HepG2 (cell line): ENCODE measurements around the gene NPPA. TPM values are rescaled to one million over a fixed set of nuclear protein-coding genes. Genes with fewer than 3 reads are reported as not detected.
A peak's percentile ranks its signal among the peaks of the same experiment; 100 is the strongest.

Experiments used
- ATAC-seq: fragments of 200-7000 bp; cut with Tn5 transposase; 3 replicates; pipeline ENCODE4 v1.9.1; 2020; ENCODE audit warnings: mild to moderate bottlenecking, moderate library complexity
- BruUV-seq: library from RNA; stranded (reverse); fragments of 400-500 nt; replicated peaks from 2 replicates; lab custom pipeline; 2021; lab: Mats Ljungman, UMichigan
- CTCF ChIA-PET: fragments of 300-600 bp; formaldehyde crosslinking; extraction: SDS; loops from one replicate; lab custom pipeline; 2021; ENCODE audit warnings: low total read pairs, inconsistent platforms, low intra/inter-chr PET ratio; lab: Yijun Ruan, JAX
- POLR2A ChIA-PET: fragments of 350-600 bp; sonication (Branson Sonifier 250); formaldehyde crosslinking; loops from one replicate; lab custom pipeline; 2020; ENCODE audit warnings: antibody characterized with exemption, inconsistent platforms; lab: Yijun Ruan, JAX
- DNase-seq: peaks from one replicate; pipeline ENCODE4 v3.0.0-alpha.2; 2015; ENCODE audit warnings: low spot score
- FAIRE-seq: peaks from 3 replicates; lab custom pipeline; 2011; peaks lifted over from hg19 to GRCh38; lab: Jason Lieb, UNC
- H2AFZ ChIP-seq: one replicate; pipeline ENCODE4 v1.6.1; 2011; ENCODE audit warnings: low read length, inconsistent platforms
- H3K27ac ChIP-seq: fragments of 300-600 bp; 3 replicates; pipeline ENCODE4 v1.8.0; 2011; ENCODE audit warnings: mixed run types, mild to moderate bottlenecking, mixed read lengths, low read length, inconsistent platforms; ENCODE audit not compliant: insufficient read depth; ENCODE audit errors: extremely low read length
- H3K27me3 ChIP-seq, 2 experiments: fragments of 200-600 bp in 1 of 2; 2 replicates in 1 of 2; 3 replicates in 1 of 2; pipeline versions ENCODE4 v1.6.0 to v1.8.0; 2011; ENCODE audit warnings: low read length in 2 of 2, mild to moderate bottlenecking in 2 of 2, moderate library complexity in 2 of 2, inconsistent platforms in 1 of 2; ENCODE audit not compliant: insufficient read depth in 2 of 2, control insufficient read depth in 1 of 2
- H3K36me3 ChIP-seq, 2 experiments: fragments of 200-600 bp in 1 of 2; replicated peaks in 1 of 2; 2 replicates in 1 of 2; 3 replicates in 1 of 2; pipeline versions ENCODE4 v1.5.1 to v1.8.0; 2011; ENCODE audit warnings: low read length in 2 of 2, inconsistent platforms in 1 of 2; ENCODE audit not compliant: insufficient read depth in 2 of 2, control insufficient read depth in 1 of 2
- H3K4me1 ChIP-seq: 2 replicates; pipeline ENCODE4 v1.5.1; 2012; ENCODE audit warnings: low read length, inconsistent platforms; ENCODE audit not compliant: insufficient read depth
- H3K4me2 ChIP-seq: 2 replicates; pipeline ENCODE4 v1.6.0; 2011; ENCODE audit warnings: low read depth, low read length, inconsistent platforms
- H3K4me3 ChIP-seq, 3 experiments: fragments of 200-600 bp in 1 of 3; sonication (generic), shearing (Covaris generic) in 1 of 3; replicated peaks in 1 of 3; 2 replicates each; pipeline ENCODE4 v1.5.1; 2011 to 2016; ENCODE audit warnings: low read length in 3 of 3, inconsistent platforms in 2 of 3, low read depth in 2 of 3, mild to moderate bottlenecking in 2 of 3, control low read depth in 1 of 3, mixed read lengths in 1 of 3; ENCODE audit not compliant: insufficient read depth in 1 of 3
- H3K79me2 ChIP-seq: one replicate; pipeline ENCODE4 v1.6.1; 2011; ENCODE audit warnings: low read length, inconsistent platforms; ENCODE audit not compliant: insufficient read depth
- H3K9ac ChIP-seq: 2 replicates; pipeline ENCODE4 v1.6.0; 2011; ENCODE audit warnings: mild to moderate bottlenecking, low read depth, low read length, inconsistent platforms; ENCODE audit not compliant: insufficient read depth
- H3K9me3 ChIP-seq: 2 replicates; pipeline ENCODE4 v1.5.1; 2012; ENCODE audit warnings: mild to moderate bottlenecking, low read length
- H4K20me1 ChIP-seq: 2 replicates; pipeline ENCODE4 v1.6.0; 2011; ENCODE audit warnings: inconsistent platforms, mild to moderate bottlenecking, low read length, moderate library complexity; ENCODE audit not compliant: insufficient read depth
- BCL6 ChIP-seq: IDR thresholded peaks from 2 replicates; pipeline ENCODE4 v1.6.1; 2016; ENCODE audit warnings: missing genetic modification reagents, missing compliant biosample characterization
- CHD4 ChIP-seq: fragments of 200-600 bp; sonication (generic); IDR thresholded peaks from 2 replicates; pipeline ENCODE4 v1.7.0; 2017; ENCODE audit warnings: mild to moderate bottlenecking, low read length, borderline replicate concordance
- ESRRA ChIP-seq: sonication (generic); formaldehyde crosslinking; IDR thresholded peaks from 2 replicates; pipeline ENCODE4 v1.5.1; 2020; ENCODE audit warnings: mild to moderate bottlenecking, low read depth, missing genetic modification reagents
- ETV5 ChIP-seq: IDR thresholded peaks from 2 replicates; pipeline ENCODE4 v1.6.1; 2018; ENCODE audit warnings: missing biosample characterization, missing genetic modification reagents, inconsistent platforms, borderline replicate concordance
- FOXC1 ChIP-seq: sonication (generic); formaldehyde crosslinking; IDR thresholded peaks from 2 replicates; pipeline ENCODE4 v1.8.0; 2022; ENCODE audit warnings: mild to moderate bottlenecking, missing genetic modification reagents, borderline replicate concordance
- HOXD1 ChIP-seq: sonication (generic); formaldehyde crosslinking; IDR thresholded peaks from 2 replicates; pipeline ENCODE4 v1.5.0; 2020; ENCODE audit warnings: missing genetic modification reagents
- KLF13 ChIP-seq: sonication (generic); formaldehyde crosslinking; IDR thresholded peaks from 2 replicates; pipeline ENCODE4 v1.4.0; 2020; ENCODE audit warnings: mild to moderate bottlenecking, missing genetic modification reagents
- MLLT10 ChIP-seq: sonication (generic); formaldehyde crosslinking; IDR thresholded peaks from 2 replicates; pipeline ENCODE4 v1.4.0; 2020; ENCODE audit warnings: missing genetic modification reagents
- MYNN ChIP-seq: sonication (generic); formaldehyde crosslinking; IDR thresholded peaks from 2 replicates; pipeline ENCODE4 v1.4.0; 2020; ENCODE audit warnings: mild to moderate bottlenecking, low read depth, missing genetic modification reagents
- NAIF1 ChIP-seq: sonication (generic); formaldehyde crosslinking; IDR thresholded peaks from 2 replicates; pipeline ENCODE4 v1.5.0; 2020; ENCODE audit warnings: mild to moderate bottlenecking, missing genetic modification reagents, borderline replicate concordance
- NFE2L2 ChIP-seq: fragments of 150-350 bp; IDR thresholded peaks from 2 replicates; pipeline ENCODE4 v1.6.1; 2014; ENCODE audit warnings: low read length
- NR2F2 ChIP-seq: IDR thresholded peaks from 2 replicates; pipeline ENCODE4 v1.6.1; 2012; ENCODE audit warnings: low read depth, inconsistent platforms, borderline replicate concordance
- SRSF4 ChIP-seq: fragments of 200-400 bp; formaldehyde crosslinking; IDR thresholded peaks from one replicate; pipeline ENCODE4 v1.6.1; 2018; ENCODE audit warnings: mild to moderate bottlenecking, low read depth, low read length, moderate library complexity; ENCODE audit not compliant: poor library complexity, severe bottlenecking
- ZFY ChIP-seq: sonication (generic); formaldehyde crosslinking; IDR thresholded peaks from 2 replicates; pipeline ENCODE4 v1.4.0; 2020; ENCODE audit warnings: missing genetic modification reagents
- ZNF121 ChIP-seq: sonication (generic); formaldehyde crosslinking; IDR thresholded peaks from 2 replicates; pipeline ENCODE4 v1.5.0; 2020; ENCODE audit warnings: mild to moderate bottlenecking, missing genetic modification reagents
- ZNF143 ChIP-seq: sonication (generic); formaldehyde crosslinking; IDR thresholded peaks from 2 replicates; pipeline ENCODE4 v1.4.0; 2020; ENCODE audit warnings: missing genetic modification reagents
- ZNF224 ChIP-seq: sonication (generic); formaldehyde crosslinking; IDR thresholded peaks from 2 replicates; pipeline ENCODE4 v1.5.0; 2020; ENCODE audit warnings: mild to moderate bottlenecking, missing genetic modification reagents
- ZNF382 ChIP-seq: sonication (generic); formaldehyde crosslinking; IDR thresholded peaks from 2 replicates; pipeline ENCODE4 v1.5.0; 2020; ENCODE audit warnings: missing genetic modification reagents, mild to moderate bottlenecking, borderline replicate concordance
- ZNF432 ChIP-seq: sonication (generic); formaldehyde crosslinking; IDR thresholded peaks from 2 replicates; pipeline ENCODE4 v1.5.0; 2020; ENCODE audit warnings: missing genetic modification reagents, mild to moderate bottlenecking, borderline replicate concordance
- ZNF605 ChIP-seq: sonication (generic); formaldehyde crosslinking; IDR thresholded peaks from 2 replicates; pipeline ENCODE4 v1.8.0; 2022; ENCODE audit warnings: mild to moderate bottlenecking, missing genetic modification reagents
- ZSCAN9 ChIP-seq: IDR thresholded peaks from 2 replicates; pipeline ENCODE4 v1.6.1; 2016; ENCODE audit warnings: borderline replicate concordance
- WGBS: methylation state at CpG from one replicate; pipeline ENCODE4 v1.1.6; 2017; ENCODE audit warnings: low lambda C conversion rate; 5-methylcytosine and 5-hydroxymethylcytosine counted together
- in situ Hi-C: cut with HindIII; loops from 2 replicates; pipeline ENCODE4 v1.10.0; 2017; ENCODE audit warnings: low pct_unique_long_range_greater_than_20kb; ENCODE audit not compliant: extremely low pct_ligation_motif_present
- intact Hi-C: fragments of 100-400 bp; cut with micrococcal nuclease; formaldehyde crosslinking; loops from one replicate; pipeline ENCODE4 v1.10.0; 2022; ENCODE audit not compliant: unreplicated experiment
- polyA plus RNA-seq, 8 experiments: library from polyadenylated mRNA; depleted of rRNA in 3 of 8; stranded (reverse) in 7 of 8; unstranded in 1 of 8; fragments of >200 nt; fragmentation: Illumina TruSeq in 4 of 8; extraction: Trizol in 4 of 8; gene quantifications; 2 replicates each; pipeline versions ENCODE4 v1.2.1 to v1.2.3, GENCODE V29; 2011 to 2016; ENCODE audit warnings: low read depth in 4 of 8, missing spikeins in 1 of 8, mixed read lengths in 1 of 8; ENCODE audit not compliant: insufficient read depth in 1 of 8
- total RNA-seq, 5 experiments: library from RNA; depleted of rRNA; stranded (reverse); fragments of >200 nt; fragmentation: Illumina TruSeq; extraction: Trizol; gene quantifications; 2 replicates each; pipeline ENCODE4 v1.2.3, GENCODE V29; 2016; ENCODE audit warnings: low read depth in 1 of 5
- TF ChIP-seq, protein P1 (sequence below): IDR thresholded peaks from 2 replicates; pipeline ENCODE4 v1.6.1; 2016; ENCODE audit warnings: control low read depth
- TF ChIP-seq, protein P2 (sequence below): sonication (generic); formaldehyde crosslinking; IDR thresholded peaks from 2 replicates; pipeline ENCODE4 v1.4.0; 2020; ENCODE audit warnings: missing genetic modification reagents; ENCODE audit errors: not compliant biosample characterization

The NPPA gene
- total and polyA plus RNA-seq, 2 of the 13 experiments (the other 11 are each of a cell fraction or from before 2014, with no cell fraction given), result not detected

DNA sequence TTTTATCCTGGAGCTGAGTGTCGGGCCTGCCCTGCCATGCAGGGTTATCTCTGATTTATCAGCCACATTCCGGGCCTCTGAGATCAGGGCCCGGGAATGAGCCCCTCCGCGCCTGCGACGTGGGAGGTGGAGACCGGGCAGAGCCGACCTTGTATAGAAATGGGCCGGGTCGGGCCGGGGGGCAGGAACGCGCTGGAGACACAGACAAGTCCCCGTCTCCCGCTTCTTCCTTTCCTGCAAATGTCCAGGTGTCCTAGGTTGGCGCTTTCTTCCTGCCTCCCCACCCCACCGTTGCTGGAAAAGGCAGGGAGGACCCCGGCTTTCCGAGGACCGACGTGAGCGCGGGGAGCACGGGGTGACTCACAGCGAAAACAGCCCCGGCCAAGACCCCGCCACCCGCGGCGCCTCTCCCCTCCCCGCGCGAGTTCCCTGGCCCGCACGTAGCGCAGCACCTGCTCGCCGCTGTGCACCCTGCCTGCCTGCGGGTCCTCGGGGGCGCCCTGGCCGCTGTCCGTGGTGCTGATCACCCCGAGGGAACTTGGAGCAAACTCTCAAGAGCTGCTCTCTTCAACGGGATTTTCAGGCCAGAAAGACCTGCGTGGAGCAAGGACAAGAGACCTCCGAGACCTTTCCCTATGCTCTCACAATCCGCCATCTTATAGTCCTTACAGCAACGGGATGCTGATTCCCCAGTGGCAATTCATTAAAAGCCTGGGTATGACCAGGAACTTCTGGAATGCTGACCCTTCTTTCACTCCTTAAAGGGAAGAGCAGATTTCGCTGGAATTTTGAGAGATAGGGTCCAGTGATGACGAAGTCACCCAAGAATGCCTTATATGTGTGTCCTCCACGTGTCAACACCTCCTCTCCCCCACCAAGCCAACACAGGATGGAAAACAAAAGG is 11.6 kb upstream of the NPPA start:
- peak overlapping the region; percentile 47 for H3K4me2 ChIP-seq
- CTCF ChIA-PET, result no interaction called here
- intact Hi-C loops, result loop anchor here (1.0 kb wide), 1 partner anchor 17 kb away; no protein-coding TSS in a partner anchor
- H3K27me3 ChIP-seq, result peaks cover 2 to 28% of the 10 kb centered on the region in 2 experiments; a peak in 4 of 5 replicates
- 2% methylated on average over 20 of the region's 53 CpGs for WGBS
- H3K4me3 ChIP-seq, result peak overlapping the region in 2 of 3 experiments; percentile 17 to 51; a peak in 2 of 6 replicates
- H2AFZ ChIP-seq, result no peak overlapping the region
- FAIRE-seq (no peak), DNase-seq (peak; percentile 52), ATAC-seq (peak; percentile 88)
- BruUV-seq, result no TSS peak
- no peaks in the 10 kb centered on the region for H3K4me1 ChIP-seq
- POLR2A ChIA-PET, result interaction anchor here (1.8 kb wide), 1 partner anchor 49 kb away, joined by 6 read pairs; no protein-coding TSS in a partner anchor
- H3K27ac ChIP-seq, result no peak overlapping the region
- H3K36me3 ChIP-seq, result no peaks in the 10 kb centered on the region
- H4K20me1 ChIP-seq, result no peaks in the 10 kb centered on the region
- H3K79me2 ChIP-seq, result no peaks in the 10 kb centered on the region
- no peaks in the 10 kb centered on the region for H3K9me3 ChIP-seq
- no peak overlapping the region for H3K9ac ChIP-seq
- in situ Hi-C loops, result no loop called here
- TF ChIP-seq ESRRA (CRISPR knock-in tag) (no peak), HOXD1 (CRISPR knock-in tag) (peak; percentile 94), BCL6 (CRISPR knock-in tag) (peak; percentile 73), FOXC1 (CRISPR knock-in tag) (peak; percentile 95), NAIF1 (CRISPR knock-in tag) (peak; percentile 83; the same call in 1 of the 2 replicates), ZNF605 (peak; percentile 97), ZNF432 (CRISPR knock-in tag) (peak; percentile 83; the same call in 1 of the 2 replicates), ZNF224 (CRISPR knock-in tag) (no peak), KLF13 (peak; percentile 80; the same call in 1 of the 2 replicates), MLLT10 (CRISPR knock-in tag) (no peak), NFE2L2 (no peak), ZSCAN9 (peak; percentile 100), ZNF121 (no peak), ZNF382 (CRISPR knock-in tag) (no peak), ZNF143 (CRISPR knock-in tag) (no peak), SRSF4 (no peak), CHD4 (no peak), MYNN (peak; percentile 90; the same call in 1 of the 2 replicates), ZFY (CRISPR knock-in tag) (peak; percentile 57), ETV5 (peak; percentile 70; the same call in 1 of the 2 replicates), NR2F2 (no peak)
- TF ChIP-seq, protein P1, sequence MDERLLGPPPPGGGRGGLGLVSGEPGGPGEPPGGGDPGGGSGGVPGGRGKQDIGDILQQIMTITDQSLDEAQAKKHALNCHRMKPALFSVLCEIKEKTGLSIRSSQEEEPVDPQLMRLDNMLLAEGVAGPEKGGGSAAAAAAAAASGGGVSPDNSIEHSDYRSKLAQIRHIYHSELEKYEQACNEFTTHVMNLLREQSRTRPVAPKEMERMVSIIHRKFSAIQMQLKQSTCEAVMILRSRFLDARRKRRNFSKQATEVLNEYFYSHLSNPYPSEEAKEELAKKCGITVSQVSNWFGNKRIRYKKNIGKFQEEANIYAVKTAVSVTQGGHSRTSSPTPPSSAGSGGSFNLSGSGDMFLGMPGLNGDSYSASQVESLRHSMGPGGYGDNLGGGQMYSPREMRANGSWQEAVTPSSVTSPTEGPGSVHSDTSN, result no peak
- TF ChIP-seq, protein P2, sequence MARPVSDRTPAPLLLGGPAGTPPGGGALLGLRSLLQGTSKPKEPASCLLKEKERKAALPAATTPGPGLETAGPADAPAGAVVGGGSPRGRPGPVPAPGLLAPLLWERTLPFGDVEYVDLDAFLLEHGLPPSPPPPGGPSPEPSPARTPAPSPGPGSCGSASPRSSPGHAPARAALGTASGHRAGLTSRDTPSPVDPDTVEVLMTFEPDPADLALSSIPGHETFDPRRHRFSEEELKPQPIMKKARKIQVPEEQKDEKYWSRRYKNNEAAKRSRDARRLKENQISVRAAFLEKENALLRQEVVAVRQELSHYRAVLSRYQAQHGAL (CRISPR knock-in tag), result peak; percentile 97
